GM12891 (cell line): Measurements from ENCODE around the gene CALN1.

Source experiments
- POLR2A ChIP-seq: IDR thresholded peaks from 2 replicates; pipeline ENCODE4 v1.6.1; 2011; ENCODE audit warnings: low read depth, low read length, control low read depth
- POLR2AphosphoS5 ChIP-seq: IDR thresholded peaks from 2 replicates; pipeline ENCODE4 v1.6.1; 2011; ENCODE audit warnings: low read depth, low read length, control low read depth

DNA sequence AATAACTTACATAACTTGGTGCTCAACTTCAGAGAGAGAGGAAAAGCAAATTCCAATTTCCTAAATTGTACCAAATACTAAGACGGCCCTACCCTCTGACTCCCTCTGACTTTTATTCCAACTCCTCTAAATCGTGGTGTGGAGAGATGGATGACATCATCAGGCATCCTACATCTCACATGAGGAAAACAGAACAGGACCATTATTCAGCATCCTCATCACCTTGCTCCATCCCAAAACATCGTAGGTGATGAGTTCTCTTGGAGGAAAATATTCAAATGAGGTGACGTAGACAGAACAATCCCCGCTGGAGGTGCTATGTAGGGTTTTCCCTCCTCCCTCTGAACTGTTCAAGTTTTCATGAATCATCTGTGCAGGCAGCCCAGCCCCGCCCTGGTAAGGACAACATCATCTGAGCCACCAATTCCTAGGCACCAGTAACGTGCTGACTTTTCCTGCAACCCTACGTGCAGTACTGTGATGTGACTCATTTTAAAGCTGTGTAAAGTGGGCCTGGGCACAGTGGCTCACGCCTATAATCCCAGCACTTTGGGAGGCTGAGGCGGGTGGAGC lies 167.2 kb downstream of the CALN1 start:
- TF ChIP-seq POLR2A (no peak), POLR2AphosphoS5 (no peak)
